Activated naive CD8-positive, alpha-beta T cell treated with anti-CD3 and anti-CD28 coated beads, Interleukin-2, amount 10 ng/mL, durations not matched to agents 7 days and 5 days (primary cell): ENCODE measurements around the gene CHPF2. TPM values are rescaled to one million over a fixed set of nuclear protein-coding genes. Genes with fewer than 3 reads are reported as not detected.

Source experiments
- ATAC-seq: fragments of 150-1000 bp; cut with Tn5 transposase; one replicate; pipeline ENCODE4 v1.10.0; 2021; ENCODE audit warnings: low read depth, moderate library complexity
- POLR2A ChIA-PET: fragments of 350-600 bp; sonication (Branson Sonifier 250); formaldehyde crosslinking; loops from one replicate; lab custom pipeline; 2021; ENCODE audit warnings: antibody characterized with exemption; lab: Charles Lee
- DNase-seq: peaks from one replicate; pipeline ENCODE4 v3.0.0; 2021
- H3K27ac Mint-ChIP-seq: one replicate; pipeline ENCODE4 v1.8.0; 2022; ENCODE audit warnings: mild to moderate bottlenecking, mixed read lengths
- H3K27me3 Mint-ChIP-seq: one replicate; pipeline ENCODE4 v1.8.0; 2022; ENCODE audit warnings: mild to moderate bottlenecking, moderate library complexity, mixed read lengths
- H3K36me3 Mint-ChIP-seq: one replicate; pipeline ENCODE4 v1.8.0; 2021; ENCODE audit warnings: mild to moderate bottlenecking, mixed read lengths
- H3K4me1 Mint-ChIP-seq: one replicate; pipeline ENCODE4 v1.8.0; 2021; ENCODE audit warnings: mixed read lengths
- H3K4me3 Mint-ChIP-seq: one replicate; pipeline ENCODE4 v1.8.0; 2022; ENCODE audit warnings: mild to moderate bottlenecking, moderate library complexity, mixed read lengths
- H3K9me3 Mint-ChIP-seq: one replicate; pipeline ENCODE4 v1.8.0; 2021; ENCODE audit warnings: mixed read lengths
- total RNA-seq, 2 experiments: library from RNA; stranded (reverse); gene quantifications; one replicate each; pipeline ENCODE4 v1.2.3, GENCODE V29; 2021

The CHPF2 gene
- total RNA-seq, 2 experiments from 2014 or later = 44.3 to 48.4 TPM

GRCh38 chr7:151197932-151198331 lies 34.4 kb upstream of the CHPF2 start:
- Mint-ChIP-seq H3K4me1 (peaks cover 12% of the 10 kb centered on the region), H3K36me3 (no peaks in the 10 kb centered on the region), H3K4me3 (no peak overlapping the region), H3K27me3 (peaks cover 9% of the 10 kb centered on the region), H3K9me3 (no peaks in the 10 kb centered on the region), H3K27ac (no peak overlapping the region)
- no peak for ATAC-seq
- DNase-seq = no peak
- POLR2A ChIA-PET = no interaction called here

GRCh38 chr7:151198945-151199848 lies 33.1 kb upstream of the CHPF2 start:
- Mint-ChIP-seq H3K36me3 (no peaks in the 10 kb centered on the region), H3K4me1 (peaks cover 10% of the 10 kb centered on the region), H3K4me3 (no peak overlapping the region), H3K9me3 (no peaks in the 10 kb centered on the region), H3K27me3 (peaks cover 9% of the 10 kb centered on the region), H3K27ac (no peak overlapping the region)
- POLR2A ChIA-PET = no interaction called here
- peak; percentile 29 for DNase-seq
- ATAC-seq = no peak

- peaks cover 9% of the 10 kb centered on the region for H3K27me3 Mint-ChIP-seq
- POLR2A ChIA-PET = no interaction called here
- no peak for DNase-seq
- H3K4me3 Mint-ChIP-seq = no peak overlapping the region
- no peak overlapping the region for H3K27ac Mint-ChIP-seq
- no peaks in the 10 kb centered on the region for H3K9me3 Mint-ChIP-seq
- no peak for ATAC-seq
- H3K36me3 Mint-ChIP-seq = no peaks in the 10 kb centered on the region
- H3K4me1 Mint-ChIP-seq = peaks cover 1% of the 10 kb centered on the region
Observed at GRCh38 chr7:151201344-151201743, 30.9 kb upstream of the CHPF2 start.

GRCh38 chr7:151201751-151202150 lies 30.5 kb upstream of the CHPF2 start:
- Mint-ChIP-seq H3K27me3 (peaks cover 11% of the 10 kb centered on the region), H3K27ac (no peak overlapping the region), H3K4me1 (peaks cover 4% of the 10 kb centered on the region), H3K4me3 (no peak overlapping the region), H3K36me3 (no peaks in the 10 kb centered on the region), H3K9me3 (no peaks in the 10 kb centered on the region)
- no peak for DNase-seq
- ATAC-seq = no peak
- POLR2A ChIA-PET = no interaction called here

GRCh38 chr7:151202836-151203235 lies 29.4 kb upstream of the CHPF2 start:
- no peak for ATAC-seq
- Mint-ChIP-seq H3K9me3 (no peaks in the 10 kb centered on the region), H3K36me3 (no peaks in the 10 kb centered on the region), H3K27ac (no peak overlapping the region), H3K27me3 (peaks cover 11% of the 10 kb centered on the region), H3K4me3 (no peak overlapping the region), H3K4me1 (peaks cover 15% of the 10 kb centered on the region)
- POLR2A ChIA-PET = no interaction called here
- DNase-seq = no peak

GRCh38 chr7:151204383-151205032 lies 27.8 kb upstream of the CHPF2 start:
- no peak overlapping the region for H3K4me3 Mint-ChIP-seq
- peaks cover 1% of the 10 kb centered on the region for H3K36me3 Mint-ChIP-seq
- peaks cover 19% of the 10 kb centered on the region for H3K4me1 Mint-ChIP-seq
- ATAC-seq (no peak), DNase-seq (no peak)
- no peaks in the 10 kb centered on the region for H3K9me3 Mint-ChIP-seq
- H3K27me3 Mint-ChIP-seq = peaks cover 11% of the 10 kb centered on the region
- POLR2A ChIA-PET = no interaction called here
- H3K27ac Mint-ChIP-seq = no peak overlapping the region

- H3K36me3 Mint-ChIP-seq = peaks cover 1% of the 10 kb centered on the region
- ATAC-seq (no peak), DNase-seq (no peak)
- peaks cover 11% of the 10 kb centered on the region for H3K27me3 Mint-ChIP-seq
- H3K4me1 Mint-ChIP-seq = peaks cover 19% of the 10 kb centered on the region
- no peak overlapping the region for H3K4me3 Mint-ChIP-seq
- H3K9me3 Mint-ChIP-seq = no peaks in the 10 kb centered on the region
- POLR2A ChIA-PET = no interaction called here
- no peak overlapping the region for H3K27ac Mint-ChIP-seq
Observed at GRCh38 chr7:151205730-151206129, 26.6 kb upstream of the CHPF2 start.

- no peak for DNase-seq
- peaks cover 6% of the 10 kb centered on the region for H3K36me3 Mint-ChIP-seq
Observed at GRCh38 chr7:151206914-151207313, 25.4 kb upstream of the CHPF2 start.

GRCh38 chr7:151207315-151207714 lies 25.0 kb upstream of the CHPF2 start:
- H3K27ac Mint-ChIP-seq = peak overlapping the region; percentile 59
- peaks cover 7% of the 10 kb centered on the region for H3K36me3 Mint-ChIP-seq
- H3K9me3 Mint-ChIP-seq = no peaks in the 10 kb centered on the region
- DNase-seq (no peak), ATAC-seq (peak; percentile 79)
- H3K4me1 Mint-ChIP-seq = peaks cover 19% of the 10 kb centered on the region
- POLR2A ChIA-PET = interaction anchor here (1.6 to 1.8 kb wide), 3 partner anchors 20 to 36 kb away, joined by 5 to 10 read pairs (median 7); partner anchors contain the start of genes ABCF2 and CHPF2
- H3K4me3 Mint-ChIP-seq = peak overlapping the region; percentile 54
- H3K27me3 Mint-ChIP-seq = peaks cover 11% of the 10 kb centered on the region

More at GRCh38 chr7:151206914-151207313, 25.4 kb upstream of the CHPF2 start:
- Mint-ChIP-seq H3K4me1 (peaks cover 19% of the 10 kb centered on the region), H3K27me3 (peaks cover 11% of the 10 kb centered on the region), H3K9me3 (no peaks in the 10 kb centered on the region), H3K4me3 (peak overlapping the region; percentile 54), H3K27ac (peak overlapping the region; percentile 59)
- ATAC-seq = peak; percentile 71
- POLR2A ChIA-PET = interaction anchor here (1.6 to 1.8 kb wide), 3 partner anchors 20 to 37 kb away, joined by 5 to 10 read pairs (median 7); partner anchors contain the start of genes ABCF2 and CHPF2

GRCh38 chr7:151207804-151208203 lies 24.5 kb upstream of the CHPF2 start:
- POLR2A ChIA-PET = interaction anchor here (1.6 to 1.8 kb wide), 3 partner anchors 19 to 36 kb away, joined by 5 to 10 read pairs (median 7); partner anchors contain the start of genes ABCF2 and CHPF2
- Mint-ChIP-seq H3K4me1 (peaks cover 19% of the 10 kb centered on the region), H3K9me3 (no peaks in the 10 kb centered on the region), H3K4me3 (no peak overlapping the region), H3K36me3 (peaks cover 7% of the 10 kb centered on the region), H3K27me3 (peaks cover 11% of the 10 kb centered on the region), H3K27ac (no peak overlapping the region)
- DNase-seq (no peak), ATAC-seq (no peak)

- Mint-ChIP-seq H3K27ac (peak overlapping the region; percentile 52), H3K4me1 (peaks cover 19% of the 10 kb centered on the region), H3K27me3 (peaks cover 11% of the 10 kb centered on the region), H3K9me3 (no peaks in the 10 kb centered on the region), H3K4me3 (no peak overlapping the region), H3K36me3 (peaks cover 7% of the 10 kb centered on the region)
- POLR2A ChIA-PET = interaction anchor here (0.9 to 1.6 kb wide), 3 partner anchors 19 to 25 kb away, joined by 3 to 5 read pairs (median 4); partner anchors contain the start of gene ABCF2
- no peak for DNase-seq
- ATAC-seq = no peak
Observed at GRCh38 chr7:151208253-151208862, 23.9 kb upstream of the CHPF2 start.

- H3K27ac Mint-ChIP-seq = no peak overlapping the region
- H3K4me3 Mint-ChIP-seq = no peak overlapping the region
- POLR2A ChIA-PET = interaction anchor here (0.9 to 1.1 kb wide), 2 partner anchors 17 to 24 kb away, joined by 3 to 4 read pairs; partner anchors contain the start of gene ABCF2
Observed at GRCh38 chr7:151209588-151209987, 22.7 kb upstream of the CHPF2 start.

More at GRCh38 chr7:151209588-151209987, 22.7 kb upstream of the CHPF2 start:
- ATAC-seq (no peak), DNase-seq (no peak)
- peaks cover 19% of the 10 kb centered on the region for H3K4me1 Mint-ChIP-seq
- peaks cover 10% of the 10 kb centered on the region for H3K36me3 Mint-ChIP-seq
- no peaks in the 10 kb centered on the region for H3K9me3 Mint-ChIP-seq
- H3K27me3 Mint-ChIP-seq = peaks cover 11% of the 10 kb centered on the region
